ENCODE results near the gene VILL. TPM values are rescaled to one million over a fixed set of nuclear protein-coding genes. Genes with fewer than 3 reads are reported as not detected.

The VILL gene
- total RNA-seq, 2 donors from 2014 or later: 3.4 to 5.9 TPM

DNA sequence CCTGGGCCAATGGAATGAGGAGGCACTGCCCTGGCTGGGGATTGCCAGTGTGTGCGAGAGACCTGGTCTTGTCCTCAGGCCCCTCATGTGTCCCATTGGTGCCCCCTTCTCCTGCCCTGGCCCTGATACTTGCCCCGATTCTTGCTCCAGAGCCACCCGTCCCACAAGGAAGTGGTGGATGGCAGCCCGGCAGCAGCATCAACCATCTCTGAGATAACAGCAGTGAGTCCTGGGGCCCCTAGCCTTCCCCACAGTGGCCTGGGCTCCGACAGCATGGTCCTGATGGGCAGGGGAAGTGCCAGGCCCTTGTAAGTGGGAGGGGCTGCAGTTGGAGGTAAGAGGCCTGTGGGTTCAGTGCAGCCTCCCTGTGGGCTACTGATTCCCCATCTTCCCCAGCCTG is 15.4 kb downstream of the VILL start:
- intact Hi-C loops (cut with DNase I): no loop called here
- peak; percentile 55 for DNase-seq (ENCODE audit: low spot score)

DNA sequence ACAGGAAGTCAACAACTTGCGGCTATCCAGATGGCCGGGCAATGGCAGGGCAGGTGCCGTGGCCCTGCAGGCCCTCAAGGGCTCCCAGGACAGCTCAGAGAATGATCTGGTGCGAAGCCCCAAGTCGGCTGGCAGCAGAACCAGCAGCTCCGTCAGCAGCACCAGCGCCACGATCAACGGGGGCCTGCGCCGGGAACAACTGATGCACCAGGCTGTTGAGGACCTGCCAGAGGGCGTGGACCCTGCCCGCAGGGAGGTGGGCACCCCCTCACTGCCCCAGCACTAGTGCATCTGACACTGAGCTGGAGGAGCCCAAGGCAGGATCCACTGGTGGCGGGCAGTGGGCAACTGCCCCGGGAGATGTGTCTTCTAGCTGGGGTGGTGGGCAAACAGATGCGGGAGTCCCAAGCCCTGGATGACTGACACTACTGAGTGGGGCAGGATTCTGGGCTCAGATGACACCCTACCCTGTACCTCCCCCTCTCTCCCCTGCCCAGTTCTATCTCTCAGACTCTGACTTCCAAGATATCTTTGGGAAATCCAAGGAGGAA is 15.9 kb downstream of the VILL start:
- DNase-seq (ENCODE audit: low spot score): no peak
- intact Hi-C loops (cut with DNase I): no loop called here

DNA sequence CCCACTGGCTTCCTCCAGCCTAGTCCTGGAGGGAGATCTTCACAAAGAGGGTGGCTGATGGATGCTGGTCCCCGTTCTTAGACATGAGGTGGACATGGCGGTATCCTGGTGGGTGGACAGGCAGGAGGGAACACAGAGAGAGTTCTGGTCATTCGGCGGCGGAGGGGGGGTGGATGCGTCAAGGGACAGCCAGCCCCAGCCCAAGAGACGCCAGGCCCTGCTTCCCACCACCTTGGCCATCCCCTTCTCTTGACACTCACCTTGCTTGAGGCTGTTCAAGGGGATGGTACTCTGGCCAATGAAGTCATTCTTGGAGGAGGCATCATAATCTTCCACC is 17.1 kb downstream of the VILL start:
- DNase-seq (ENCODE audit: low spot score): no peak
- intact Hi-C loops (cut with DNase I): no loop called here

DNA sequence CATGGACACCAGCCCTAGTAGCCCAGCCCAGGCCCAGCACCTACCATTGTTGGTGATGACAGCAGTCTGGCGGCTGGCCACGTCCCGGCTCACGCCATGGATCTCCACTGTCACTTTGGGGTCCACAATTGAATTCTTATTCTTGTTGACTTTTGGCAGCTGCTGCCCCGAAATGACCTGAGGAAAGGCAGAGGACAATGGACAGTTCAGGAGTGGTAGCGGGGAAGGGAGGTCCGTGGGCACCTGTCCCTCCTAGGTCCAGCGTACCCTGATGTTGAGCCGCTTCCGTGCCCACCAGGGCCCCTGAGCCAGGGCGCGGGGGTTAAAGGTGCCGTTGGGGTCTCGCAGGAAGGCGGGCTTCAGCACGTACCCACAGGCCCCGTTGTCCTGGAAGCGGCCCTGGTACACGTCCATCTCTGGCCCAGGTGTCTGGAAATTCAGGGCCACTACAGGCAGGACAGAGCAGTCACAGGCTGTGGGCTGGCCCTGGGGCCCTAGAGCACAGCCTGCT is 17.7 kb downstream of the VILL start:
- no peak for DNase-seq (ENCODE audit: low spot score)
- intact Hi-C loops (cut with DNase I): no loop called here

DNA sequence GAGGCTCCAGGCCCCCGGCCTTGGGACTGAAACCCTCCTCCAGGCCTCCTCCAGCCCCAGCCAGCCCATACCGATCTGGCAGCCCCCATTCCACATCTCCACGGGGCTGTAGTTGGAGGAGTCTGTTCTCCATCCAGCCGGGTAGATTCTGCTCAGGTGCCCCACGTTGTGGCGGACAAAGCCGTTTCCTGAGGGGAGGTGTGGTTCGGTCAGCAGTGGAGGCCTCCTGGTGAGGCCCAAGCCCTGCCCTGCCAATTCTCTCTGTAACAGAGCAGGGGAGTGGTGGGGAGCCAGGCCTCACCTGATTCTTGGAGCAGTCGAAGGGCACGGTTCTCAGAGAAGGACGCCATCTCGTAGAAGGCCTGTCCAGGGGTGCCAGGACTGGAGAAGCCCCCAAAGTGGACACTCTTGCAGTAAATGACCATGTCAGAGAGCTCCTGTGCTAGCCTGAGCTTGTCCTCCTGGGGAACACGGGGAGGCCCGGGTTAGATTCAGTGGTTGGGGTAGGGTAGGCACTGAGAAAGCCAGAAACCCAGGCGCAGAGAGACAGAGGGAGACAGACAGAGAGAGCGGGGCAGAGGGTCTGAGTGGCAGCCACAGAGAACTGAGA is 18.5 kb downstream of the VILL start:
- intact Hi-C loops (cut with DNase I): no loop called here
- no peak for DNase-seq (ENCODE audit: low spot score)

DNA sequence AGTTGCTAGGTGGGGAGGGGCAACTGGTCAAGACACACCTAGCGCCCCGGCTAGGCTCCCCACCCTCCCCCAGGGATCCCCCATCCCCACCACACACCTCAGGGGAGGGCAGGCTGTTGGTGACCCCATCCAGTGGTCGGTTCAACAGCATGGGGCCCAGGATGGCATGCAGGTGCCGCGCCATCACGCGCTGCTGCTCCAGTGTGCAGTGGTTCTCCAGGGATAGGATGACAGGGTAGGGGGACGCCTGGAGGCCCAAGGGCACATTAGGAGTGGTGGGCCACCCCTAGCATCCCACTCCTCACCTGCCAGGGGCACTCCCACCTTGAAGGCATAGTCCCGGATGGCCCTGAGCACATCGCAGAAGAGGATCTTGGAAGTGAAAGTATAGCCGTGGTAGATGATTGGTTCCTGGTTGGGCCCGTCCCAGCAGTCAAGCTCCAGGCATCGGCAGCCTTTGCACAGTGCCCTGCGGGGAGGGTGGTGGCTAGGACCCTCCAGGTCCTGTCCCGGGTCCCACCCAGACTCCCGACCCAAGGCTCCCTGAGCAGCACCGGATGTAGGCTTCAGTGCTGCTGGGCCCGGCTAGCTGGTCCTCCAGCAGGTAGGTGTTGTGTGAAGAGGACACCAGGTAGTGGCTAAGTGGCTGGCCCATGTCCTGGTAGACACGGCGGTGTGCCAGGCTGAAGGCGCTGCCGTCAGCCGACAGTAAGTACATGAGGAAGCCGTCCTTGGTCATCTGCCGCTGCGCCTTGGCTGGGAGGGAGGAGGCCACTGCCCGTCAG is 19.4 kb downstream of the VILL start:
- peak; percentile 82 for DNase-seq (ENCODE audit: low spot score)
- intact Hi-C loops (cut with DNase I): no loop called here

DNA sequence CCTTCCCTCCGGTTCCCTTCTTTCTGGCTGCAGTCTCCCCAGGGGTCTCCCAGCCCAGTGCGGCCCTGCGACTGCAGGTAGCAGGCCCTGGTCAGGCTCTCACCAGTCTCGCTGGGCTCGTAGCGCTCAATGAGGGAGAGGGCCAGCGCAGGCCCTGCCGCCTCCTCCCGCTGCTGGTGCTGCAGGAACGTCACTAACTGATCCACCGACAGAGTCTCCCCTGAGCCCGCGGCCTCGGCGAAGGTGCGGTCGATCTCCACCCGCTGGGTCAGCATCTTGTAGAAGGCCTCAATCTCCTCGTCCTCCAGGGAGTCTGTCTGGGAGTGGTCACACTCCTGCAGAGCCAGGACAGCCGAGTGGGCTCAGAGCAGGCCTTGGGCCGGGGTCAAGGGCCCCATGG is 20.5 kb downstream of the VILL start:
- peak; percentile 76 for DNase-seq (ENCODE audit: low spot score)
- intact Hi-C loops (cut with DNase I): no loop called here

DNA sequence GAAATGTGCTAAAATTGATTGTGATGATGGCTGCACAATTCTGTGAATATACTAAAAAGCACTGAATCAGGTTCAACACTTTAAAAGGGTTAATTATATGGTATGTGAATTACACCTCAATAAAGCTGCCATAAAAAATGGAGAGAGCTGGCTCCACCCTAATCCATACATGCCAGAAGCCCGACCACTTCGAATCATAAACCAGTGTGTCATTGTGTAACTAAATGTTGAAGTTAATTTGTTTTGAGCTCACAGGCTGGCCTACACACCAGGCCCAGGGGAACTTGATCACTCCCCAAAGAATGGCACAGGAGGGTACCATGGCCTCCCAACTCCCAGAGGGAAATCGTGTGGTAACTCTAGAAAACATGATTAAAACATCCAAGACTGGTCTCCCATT is 24.9 kb downstream of the VILL start:
- intact Hi-C loops (cut with DNase I): no loop called here
- peak; percentile 8 for DNase-seq (ENCODE audit: low spot score)

DNA sequence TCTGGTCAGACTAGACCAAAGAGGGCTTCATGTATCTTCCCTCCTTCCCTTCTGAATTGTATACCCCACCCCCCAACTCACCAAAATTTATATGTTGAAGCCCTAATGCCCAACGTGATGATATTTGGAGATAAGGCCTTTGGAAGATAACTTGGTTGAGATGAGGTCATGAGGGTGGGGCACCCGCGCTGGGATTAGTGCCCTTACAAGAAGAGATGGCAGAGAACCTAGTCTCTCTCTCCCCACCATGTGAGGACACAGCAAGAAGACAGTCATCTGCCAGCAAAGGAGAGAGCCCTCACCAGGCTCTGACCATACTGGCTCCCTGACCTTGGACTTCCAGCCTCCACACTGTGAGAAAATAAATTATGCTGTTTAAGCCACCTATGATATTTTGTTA is 25.4 kb downstream of the VILL start:
- intact Hi-C loops (cut with DNase I): no loop called here
- DNase-seq (ENCODE audit: low spot score): peak; percentile 55

DNA sequence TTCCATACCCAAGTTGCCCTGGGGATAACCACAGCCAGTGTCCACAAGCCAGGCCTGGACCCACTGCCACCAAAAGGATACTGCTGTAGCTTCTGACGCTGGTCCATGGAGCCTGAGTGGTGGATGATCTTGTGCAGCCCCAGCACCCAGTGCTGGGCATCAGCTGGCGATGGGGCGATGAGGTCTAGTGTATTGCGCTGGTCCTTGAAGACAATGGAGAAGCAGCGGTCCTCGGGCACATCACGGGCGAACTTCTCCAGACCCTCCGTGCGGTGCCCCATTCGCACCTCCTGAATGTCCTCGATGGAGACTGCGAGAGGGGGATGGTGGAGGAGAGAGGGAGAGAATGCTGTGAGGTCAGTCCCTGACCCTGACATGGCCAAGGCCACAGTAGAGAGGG is 25.8 kb downstream of the VILL start:
- intact Hi-C loops (cut with DNase I): no loop called here

DNA sequence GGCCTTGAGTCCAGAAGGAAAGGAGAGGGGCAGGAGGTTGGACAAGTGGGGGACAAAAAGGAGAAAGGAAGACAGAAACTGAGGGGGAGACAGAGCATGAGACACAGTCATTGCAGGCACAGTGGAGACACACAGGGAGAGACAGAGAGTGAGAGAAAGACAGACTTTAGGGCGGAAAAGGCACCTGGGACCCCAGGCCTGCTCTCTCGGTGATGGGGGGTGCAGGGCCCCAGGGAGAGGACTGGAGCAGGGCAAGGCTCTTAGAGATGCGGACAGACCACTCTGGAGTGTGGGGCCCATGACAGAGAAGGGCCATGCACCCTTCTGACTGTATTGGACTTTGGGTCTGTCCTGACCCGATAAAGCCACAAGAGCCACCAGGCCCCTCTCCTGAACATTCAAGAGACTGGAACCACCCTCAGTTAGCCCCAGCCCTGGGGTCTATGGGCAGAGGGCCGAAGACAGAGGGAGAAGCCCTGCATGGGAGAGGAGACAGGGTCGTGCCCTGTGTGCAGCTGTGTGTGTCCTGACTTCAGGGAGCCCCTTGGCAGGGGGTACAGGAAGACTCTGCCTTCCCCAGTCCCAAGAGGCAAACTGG is 26.4 kb downstream of the VILL start:
- intact Hi-C loops (cut with DNase I): no loop called here
- peak; percentile 63 for DNase-seq (ENCODE audit: low spot score)

More for the DNA sequence above, 25.8 kb downstream of the VILL start:
- DNase-seq (ENCODE audit: low spot score): peak; percentile 73

DNA sequence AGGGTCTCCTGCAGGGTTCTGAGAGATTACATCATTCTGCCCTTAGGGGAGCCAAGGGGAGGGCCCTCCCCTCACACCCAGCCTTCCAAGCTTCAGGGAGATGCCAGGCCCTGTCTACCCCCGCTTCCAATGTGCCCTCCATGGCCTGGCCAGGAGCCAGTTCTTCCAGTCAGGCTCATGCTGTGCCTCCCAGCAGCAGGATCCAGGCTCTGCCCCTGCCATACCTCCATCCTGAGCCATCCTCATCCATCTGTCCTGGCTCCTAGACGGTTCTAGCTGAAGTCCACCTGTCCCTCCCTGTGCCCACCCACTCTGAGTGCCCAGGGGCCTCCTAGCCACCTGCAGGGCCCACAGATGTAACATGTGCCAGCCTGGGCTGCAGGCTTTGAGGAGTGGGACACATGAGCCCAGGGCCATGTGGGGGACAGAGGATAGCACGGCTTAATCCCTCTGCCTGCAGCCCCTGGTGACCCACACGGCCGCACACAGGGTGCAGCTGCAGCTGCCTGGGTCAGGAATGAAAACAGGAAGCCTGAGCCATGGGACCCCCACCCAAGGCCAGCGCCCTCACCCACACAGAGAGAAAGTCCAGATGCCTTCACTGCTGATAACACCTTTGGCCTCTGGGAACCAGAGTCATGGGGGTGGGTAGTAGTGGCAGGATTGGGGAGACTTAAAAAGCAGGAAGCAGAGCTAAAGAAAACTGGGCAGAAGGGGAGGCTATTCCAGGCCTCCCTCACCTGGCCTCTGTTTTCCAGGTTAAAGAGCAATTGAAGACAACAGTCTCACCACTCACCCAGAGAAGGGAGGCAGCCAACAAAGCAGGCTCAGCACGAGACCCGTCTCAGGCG is 27.1 kb downstream of the VILL start:
- intact Hi-C loops (cut with DNase I): no loop called here
- DNase-seq (ENCODE audit: low spot score): peak; percentile 67

DNA sequence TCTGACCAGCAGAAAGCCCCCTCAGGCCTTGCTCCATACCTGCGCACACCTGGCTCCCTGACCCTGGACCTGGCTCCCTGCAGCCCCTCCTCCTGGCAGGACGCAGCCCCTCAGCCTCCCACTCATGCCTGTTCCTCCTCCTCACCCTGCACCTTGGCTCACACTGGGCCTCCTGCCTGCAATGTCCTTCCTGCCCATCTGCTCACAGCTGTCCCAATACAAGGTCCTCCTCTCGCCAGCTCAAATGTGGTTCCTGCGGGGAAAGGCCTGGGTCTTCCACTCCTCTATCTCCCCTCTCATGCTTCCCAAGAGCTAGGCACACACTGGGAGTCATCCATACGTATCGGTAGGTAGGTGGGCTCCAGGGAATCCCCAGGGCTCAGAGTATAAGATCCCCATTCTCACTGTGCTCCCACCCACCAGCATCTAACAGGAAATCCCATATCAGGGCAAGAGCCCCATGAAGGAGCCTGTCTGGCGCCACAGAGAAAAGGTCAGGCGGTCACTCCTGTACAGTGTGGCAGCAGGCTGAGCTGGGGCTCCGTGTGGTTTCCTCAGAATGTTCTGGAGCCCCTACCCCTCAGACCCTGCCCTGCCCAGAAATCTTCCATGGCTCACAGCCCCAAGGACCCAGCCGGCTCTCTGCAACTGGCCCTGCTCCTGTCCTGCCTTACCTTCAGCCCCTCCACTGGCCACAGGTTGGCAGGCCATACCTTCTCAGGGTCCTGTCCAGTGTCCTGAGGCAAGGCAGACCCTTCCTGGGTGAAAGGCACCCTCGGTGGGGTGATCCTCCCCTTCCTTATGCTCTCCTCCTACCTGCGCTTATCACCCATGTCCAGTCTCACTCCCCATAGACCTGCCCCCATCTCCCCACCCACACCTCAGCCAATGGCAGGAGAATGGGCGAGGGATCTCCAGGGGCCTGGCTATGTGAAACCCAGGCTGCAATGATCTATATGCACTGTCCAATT is 28.0 kb downstream of the VILL start:
- peak; percentile 60 for DNase-seq (ENCODE audit: low spot score)
- intact Hi-C loops (cut with DNase I): no loop called here

DNA sequence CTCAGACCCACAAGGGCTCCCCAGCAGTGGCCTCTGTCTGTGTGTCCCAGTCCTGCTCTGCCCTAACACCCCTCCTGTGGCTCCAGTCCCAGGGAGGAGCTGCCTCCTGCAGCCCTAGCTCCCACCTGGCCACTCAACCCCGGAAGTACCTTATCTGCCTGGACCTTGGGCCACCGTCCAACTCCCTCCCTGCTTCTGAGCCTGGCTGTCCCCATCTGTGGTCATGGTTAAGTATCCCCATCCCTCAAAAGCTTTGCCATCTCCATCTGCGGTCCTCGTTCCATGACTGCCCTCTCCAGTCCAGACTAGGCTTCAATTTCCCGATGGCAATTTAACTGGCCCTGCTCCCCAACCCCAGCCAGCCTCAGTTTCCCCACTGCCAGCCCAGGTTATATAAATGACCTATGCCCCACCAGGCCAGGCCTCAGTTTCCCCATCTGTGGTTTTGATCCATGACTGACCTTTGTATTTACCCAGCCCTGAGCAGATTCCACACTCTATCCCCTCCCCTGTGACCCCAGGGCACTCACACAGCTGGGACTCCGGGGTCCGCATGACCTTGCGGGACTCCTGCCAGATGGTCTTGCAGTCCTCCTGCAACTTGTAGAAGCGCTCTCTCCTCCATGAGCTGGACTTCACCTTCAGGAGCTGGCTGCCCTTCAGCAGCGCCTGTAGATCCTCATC is 29.2 kb downstream of the VILL start:
- intact Hi-C loops (cut with DNase I): no loop called here
- peak; percentile 72 for DNase-seq (ENCODE audit: low spot score)

DNA sequence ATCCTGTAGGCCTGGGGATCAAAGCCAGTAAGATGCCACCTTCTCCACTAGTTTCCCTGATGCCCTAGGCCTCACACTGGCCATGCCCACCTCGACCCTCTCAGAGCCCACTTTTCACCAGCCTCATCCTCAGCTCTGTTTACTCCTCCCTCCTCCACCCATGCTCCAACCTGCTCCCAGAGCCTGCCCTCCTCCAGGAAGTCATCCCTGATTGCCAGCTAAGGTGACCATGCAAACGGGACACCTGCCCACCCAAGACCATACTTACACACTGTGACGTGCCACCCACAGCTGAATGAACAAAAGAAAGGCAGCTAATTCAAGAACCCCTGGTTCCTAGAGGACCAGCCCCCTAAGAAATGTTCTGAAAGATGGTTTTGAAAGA is 29.7 kb downstream of the VILL start:
- intact Hi-C loops (cut with DNase I): no loop called here
- DNase-seq (ENCODE audit: low spot score): peak; percentile 47

DNA sequence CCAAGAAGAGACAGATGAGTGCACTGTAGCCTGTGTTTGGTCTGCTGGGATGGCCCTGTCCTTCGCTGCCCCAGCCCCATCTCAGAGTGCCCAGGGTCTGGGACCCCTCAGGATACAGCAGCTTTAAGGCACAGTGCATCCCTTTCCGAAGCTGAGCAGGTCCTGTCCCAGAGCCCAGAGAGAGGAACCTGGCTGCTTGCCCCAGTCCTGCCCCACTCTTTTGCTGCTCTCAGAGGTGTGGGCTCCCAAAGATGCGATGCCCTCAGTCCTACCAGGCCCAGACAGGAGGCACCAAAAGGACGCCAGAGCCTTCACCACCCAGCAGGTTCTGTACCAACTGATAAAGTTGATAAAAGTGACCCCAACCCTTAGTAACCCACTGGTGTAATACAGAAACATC is 30.6 kb downstream of the VILL start:
- DNase-seq (ENCODE audit: low spot score): peak; percentile 64
- intact Hi-C loops (cut with DNase I): no loop called here

DNA sequence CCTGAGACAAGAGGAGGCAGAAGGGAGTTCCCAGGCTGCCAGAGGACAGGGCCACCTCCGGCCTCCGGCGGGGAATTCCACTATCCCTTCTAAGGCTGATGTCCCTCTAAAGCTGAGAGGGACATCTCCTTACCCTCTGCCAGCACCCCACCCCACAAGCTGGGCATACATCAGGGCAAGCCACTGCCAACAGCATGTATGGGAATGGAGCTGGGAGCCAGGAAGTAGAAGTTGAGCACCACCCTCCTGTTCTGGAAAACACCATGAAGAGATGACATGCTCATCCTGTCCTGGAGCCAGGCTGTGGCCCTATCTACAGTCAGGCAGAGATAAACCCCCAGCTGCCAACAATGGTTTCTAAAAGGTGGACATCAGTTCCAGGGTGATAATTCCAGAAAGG is 31.7 kb downstream of the VILL start:
- intact Hi-C loops (cut with DNase I): no loop called here
- peak; percentile 72 for DNase-seq (ENCODE audit: low spot score)

Measured in posterior vena cava (tissue), 2 donors.